HG02763 (cell line): ENCODE data around the gene ACTR1B.
A peak's percentile ranks its signal among the peaks of the same experiment; 100 is the strongest.
"Not testable (repeated sequence)": the region's sequence is repeated elsewhere in the genome, so short reads cannot be mapped to it uniquely, and the experiment has no call there.

Experiments
- ATAC-seq: cut with Tn5 transposase; IDR thresholded peaks from one replicate; pipeline ENCODE4 v1.9.1; 2021; ENCODE audit warnings: mild to moderate bottlenecking, moderate library complexity; ENCODE audit not compliant: unreplicated experiment

ACTR1B gene

DNA sequence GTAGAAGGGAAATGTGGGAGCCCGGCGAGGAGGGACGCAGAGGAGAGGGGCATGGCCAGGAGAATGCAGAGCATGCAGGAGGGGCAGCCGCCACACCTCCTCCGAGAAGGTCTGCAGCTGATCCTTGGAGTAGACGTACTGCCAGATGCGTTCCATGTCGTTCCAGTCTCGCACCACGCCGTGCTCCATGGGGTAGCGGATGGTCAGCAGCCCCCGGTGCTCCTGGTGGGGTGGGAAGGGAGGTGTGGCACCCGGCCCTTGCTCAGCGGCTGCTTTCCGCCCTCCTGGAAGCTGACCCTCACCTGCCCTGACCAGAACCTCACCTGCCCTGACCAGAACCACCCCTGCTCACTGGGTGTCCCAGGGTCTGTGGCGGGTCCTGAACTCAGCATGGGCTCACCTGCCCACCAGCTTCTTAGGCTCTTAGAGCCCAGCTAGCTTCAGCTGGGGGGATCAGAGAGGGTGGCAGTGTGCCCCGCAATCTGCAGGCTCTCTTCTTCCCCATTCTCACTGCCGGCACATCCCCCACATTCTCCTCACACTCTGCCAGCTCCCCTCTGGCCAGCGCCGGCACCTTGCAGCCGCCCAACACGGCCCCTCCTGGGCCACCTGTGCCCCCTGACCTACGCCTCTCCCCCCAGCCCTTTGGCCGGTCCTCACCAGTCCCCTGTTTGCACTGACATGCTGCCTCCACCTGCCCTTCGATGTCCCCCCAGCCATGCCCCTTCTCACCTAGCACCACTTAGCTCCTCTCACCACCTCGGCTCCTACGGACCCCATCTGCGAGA lies 4.4 kb downstream of the ACTR1B start:
- ATAC-seq: no peak

DNA sequence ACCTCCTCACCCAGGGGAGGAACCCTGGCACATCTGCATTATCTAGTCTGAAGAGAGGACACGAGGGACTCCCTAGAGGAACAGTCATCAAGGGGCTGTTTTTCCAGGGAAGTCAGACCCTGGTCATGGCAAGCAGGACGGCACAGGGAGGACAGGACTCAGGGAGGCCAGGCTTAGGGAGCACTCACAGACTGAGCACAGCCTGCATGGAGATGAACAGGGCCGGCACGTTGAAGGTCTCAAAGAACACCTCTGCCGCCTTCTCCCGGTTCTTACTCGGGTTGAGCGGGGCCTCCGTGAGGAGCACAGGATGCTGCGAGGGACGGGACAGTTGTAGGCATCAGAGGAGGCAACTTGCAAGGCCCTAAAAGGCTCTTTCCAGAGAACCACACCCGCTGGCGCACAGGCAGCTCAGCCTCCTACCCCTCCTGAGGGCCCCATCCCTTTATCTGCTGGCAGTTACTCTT lies 5.1 kb downstream of the ACTR1B start:
- no peak for ATAC-seq

DNA sequence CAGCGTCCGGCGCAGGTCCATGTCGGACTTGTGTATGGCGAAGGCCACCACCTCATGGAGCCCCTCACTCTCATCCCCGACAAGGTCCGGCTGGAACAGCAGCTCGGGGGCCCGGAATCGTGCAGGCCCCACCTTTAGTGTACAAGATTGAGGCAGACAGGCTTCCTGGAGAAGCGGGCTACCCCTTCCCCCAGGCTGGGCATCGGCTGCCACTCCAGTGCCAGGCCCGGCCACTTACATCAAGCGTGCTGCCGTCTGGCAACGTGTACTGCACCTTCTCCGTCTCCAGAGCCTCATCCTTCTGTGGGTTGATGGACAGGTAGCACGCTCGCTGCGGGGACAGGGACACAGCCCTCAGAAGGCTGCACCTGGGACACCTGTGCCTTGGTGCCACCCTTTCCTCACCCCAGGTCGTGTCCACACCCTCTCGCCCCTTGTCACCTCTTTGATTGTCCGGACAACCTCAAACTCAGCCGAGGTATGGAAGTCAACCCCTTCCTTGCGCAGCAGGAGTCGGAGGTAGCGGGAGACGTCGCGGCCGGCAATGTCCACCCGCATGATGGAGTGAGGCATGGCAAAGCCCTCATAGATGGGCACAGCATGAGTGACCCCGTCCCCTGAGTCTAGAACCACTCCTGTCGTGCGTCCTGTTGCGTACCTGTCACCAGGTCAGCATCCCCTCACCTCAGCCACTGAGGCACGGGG lies 5.7 kb downstream of the ACTR1B start:
- ATAC-seq: no peak

DNA sequence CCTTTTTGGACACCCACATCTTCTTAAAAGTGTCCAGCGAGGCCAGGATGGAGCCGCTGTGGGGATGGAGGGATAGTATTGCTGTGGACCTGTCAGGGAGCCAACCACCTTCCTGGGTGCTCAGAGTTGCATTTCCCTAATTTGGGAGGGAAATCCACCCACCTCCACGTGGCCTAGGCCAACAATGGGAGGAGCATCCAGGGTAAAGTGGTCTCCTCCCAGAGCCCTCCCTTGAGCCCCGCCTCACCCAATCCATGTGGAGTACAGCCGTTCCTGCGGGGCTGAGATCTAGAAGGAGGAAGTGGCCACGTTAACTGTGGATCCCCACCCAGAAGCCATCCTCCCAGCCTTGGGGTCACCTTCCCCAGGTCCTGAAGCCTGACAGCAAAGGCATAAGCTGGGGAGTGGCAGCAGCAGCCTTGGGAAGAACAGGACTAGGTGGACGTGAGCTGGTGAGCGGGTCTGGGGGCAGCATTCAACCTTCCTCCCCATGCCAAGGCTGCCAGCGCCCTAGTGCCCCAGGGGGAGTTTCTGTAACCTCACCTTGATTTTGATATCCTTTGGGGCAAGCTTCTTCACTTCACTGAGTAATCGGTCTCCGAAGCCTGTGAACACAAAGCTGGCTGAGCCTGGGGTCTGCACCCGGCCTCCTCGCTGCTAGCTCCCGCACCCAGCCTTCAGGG lies 6.8 kb downstream of the ACTR1B start:
- ATAC-seq: no peak

DNA sequence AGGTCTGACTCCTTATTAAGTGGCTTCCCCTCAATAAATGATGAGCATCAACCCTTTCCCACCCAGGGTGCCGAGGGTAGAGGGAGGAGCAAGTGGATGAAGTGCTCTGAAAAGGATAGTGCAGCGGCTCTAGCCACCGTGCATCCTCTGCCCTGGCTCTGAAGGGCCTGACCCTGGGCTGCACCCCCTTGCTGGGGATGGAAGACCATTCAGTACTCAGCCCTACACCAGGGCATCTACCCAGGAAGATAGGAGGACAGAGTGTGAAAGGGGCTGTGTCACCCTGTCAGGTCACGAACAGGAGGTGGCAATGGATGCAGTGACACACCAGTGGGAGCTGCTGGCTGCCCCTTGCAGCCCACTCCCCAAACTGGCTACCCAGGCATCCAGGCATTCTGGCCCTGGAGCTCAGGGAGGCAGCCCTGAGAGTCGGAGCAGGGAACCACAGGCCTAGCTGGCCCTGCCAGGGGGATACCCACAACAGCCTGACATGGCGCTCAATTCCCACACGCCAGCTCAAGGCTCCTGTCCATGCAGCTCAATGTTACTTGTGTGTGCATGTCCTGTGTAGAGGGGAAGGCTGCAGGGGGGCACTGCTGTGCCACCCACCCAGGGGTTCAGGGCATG lies 7.6 kb downstream of the ACTR1B start:
- ATAC-seq: no peak

DNA sequence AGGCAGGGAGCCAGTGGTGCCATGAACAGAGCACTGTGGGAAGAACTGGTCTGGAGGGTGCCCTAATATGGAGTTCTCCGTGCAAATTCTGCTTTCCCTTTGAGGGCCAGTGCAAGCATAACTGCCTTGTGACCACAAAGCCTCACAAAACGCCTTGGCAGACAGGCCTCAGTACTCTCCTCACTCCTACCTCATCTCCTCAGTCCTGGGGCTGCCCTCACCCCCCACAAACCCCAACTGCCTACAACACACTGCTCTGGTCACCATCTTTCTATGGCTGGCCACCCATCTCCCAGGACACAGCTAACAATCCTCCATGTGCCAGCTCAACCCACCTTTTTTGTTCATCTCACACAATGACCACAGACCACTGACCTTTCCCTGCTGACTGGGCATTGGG lies 9.1 kb downstream of the ACTR1B start:
- ATAC-seq: no peak

DNA sequence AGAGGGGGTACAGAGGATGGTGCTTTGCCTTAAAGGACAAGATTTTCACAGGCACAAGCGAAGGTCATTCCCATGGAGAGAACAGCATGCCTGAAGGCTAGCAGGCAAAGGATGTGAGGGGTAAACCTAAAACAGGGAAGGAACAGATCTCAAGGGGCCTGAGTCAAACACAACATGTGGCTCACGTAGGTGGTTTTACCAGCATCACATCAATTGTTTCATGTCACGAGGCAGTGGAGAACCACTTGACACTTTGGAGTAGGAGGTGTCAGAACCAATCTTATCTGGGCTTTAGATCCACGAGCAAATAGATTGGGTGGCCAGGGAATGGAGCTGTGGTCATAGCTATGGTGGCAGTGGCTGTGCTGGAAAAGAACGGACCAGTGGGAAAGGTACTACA lies 9.5 kb downstream of the ACTR1B start:
- no peak for ATAC-seq

DNA sequence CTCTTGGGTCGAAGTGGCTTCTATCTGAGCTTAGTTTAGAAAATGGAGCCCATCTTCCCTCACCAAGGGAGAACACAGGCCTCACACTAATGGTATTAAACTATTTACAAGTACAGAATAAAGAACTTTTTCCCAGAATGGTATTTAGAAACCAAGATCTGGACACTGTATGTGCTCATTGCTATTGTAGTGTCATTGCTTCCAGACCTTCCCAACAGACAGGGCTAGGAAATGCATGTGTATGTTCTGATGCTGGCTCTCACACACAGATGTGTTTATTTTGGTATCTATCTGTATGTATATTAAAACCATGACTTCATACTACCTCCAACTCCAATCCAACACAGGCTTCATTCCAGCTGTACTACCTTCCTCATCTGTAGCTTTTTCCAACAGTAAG lies 10.0 kb downstream of the ACTR1B start:
- no peak for ATAC-seq

DNA sequence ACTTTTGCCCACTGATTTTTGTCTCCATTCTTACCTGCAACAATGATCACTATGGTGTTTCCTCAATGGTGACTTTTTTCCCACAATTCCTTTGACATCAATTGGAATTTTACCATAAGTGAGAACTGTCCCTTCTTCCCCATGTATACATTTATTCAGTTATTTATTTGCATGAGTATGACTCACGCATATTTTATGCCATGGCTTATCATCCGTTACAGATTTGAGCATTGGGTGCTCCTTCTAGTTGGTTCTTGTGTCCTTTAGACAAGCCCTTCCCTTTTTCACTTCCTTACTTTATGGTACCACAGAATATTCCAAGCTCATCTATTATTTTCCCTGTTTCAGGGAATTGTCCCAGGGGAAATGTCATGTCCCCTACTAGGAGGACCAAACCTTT lies 10.4 kb downstream of the ACTR1B start:
- ATAC-seq: no peak

DNA sequence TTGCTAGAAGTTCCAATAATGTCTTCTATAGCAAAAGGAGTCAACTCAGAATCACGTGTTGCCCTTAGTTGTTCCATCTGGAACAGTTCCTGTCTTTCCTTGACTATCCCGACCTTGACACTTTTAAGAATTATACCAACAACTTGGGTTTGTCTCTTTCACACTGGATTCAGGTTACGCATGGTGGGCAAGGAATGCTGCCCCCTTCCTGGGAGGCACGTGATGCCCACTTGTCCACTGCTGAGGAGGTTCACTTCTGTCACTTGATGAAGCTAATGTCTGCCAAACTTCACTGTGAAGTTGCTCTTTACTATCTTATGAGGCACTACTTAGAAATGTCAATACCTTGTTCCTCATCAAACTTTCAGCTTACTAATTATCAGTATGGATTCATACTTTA lies 12.7 kb downstream of the ACTR1B start:
- no peak for ATAC-seq

DNA sequence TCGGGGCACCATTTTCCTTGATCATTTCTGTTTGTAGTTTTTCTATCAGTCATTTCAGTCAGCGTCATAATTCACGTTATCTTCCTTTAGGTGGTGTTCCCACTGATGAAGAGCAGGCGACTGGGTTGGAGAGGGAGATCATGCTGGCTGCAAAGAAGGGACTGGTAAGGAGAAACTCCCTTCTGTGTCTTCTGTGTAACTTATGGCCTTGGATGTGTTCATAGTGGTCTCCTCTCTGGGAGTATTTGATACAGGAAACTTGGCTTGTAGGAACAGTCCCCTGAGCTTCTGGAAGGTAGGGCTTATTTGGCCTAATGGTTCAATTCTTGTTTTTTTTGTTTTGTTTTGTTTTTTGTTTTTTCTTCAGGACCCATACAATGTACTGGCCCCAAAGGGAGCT lies 16.9 kb downstream of the ACTR1B start:
- ATAC-seq: no peak

DNA sequence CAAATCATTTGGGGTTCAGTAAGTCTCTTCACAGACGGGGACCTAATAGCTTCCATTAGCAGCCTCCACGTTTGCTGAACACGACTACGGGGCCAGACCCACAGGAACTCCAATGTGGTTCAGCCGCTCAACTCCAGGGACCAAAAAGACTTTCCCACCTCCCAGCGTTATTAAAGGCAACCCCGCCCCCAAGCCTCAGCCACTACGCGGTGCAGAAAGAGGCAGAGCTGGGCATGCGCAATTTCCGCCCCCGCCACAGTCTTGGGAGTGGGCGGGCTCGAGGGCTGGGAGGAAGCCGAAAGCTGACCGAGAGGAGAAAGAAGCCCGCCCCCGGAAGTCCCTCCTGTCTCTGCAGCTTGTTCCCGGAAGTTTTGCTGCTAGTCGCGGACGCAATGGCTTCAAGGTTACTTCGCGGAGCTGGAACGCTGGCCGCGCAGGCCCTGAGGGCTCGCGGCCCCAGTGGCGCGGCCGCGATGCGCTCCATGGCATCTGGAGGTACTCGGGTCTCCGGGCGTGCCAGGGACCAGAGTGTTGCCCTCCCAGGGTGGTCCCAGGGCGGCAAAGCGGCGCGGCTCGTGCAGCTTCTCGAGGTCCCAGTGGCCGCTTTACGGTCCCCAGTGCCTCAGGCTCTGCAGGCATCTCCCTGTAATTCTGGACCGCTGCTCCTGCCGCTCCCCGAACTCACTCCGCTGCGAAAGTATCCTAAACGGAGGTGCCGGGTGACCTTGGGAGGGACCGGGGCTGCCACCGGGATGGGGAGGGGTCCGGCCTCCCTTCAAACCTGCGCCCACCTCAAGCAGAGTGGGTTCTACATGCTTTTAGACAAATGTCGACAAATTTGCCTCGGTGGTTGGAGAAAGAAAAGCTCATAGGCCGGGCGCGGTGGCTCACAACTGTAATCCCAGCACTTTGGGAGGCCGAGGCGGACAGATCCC lies 17.9 kb downstream of the ACTR1B start, which contains the start of gene COX5B:
TSS of gene COX5B (plus strand) at position 368 of the 935 bp plus-strand sequence. CDS start at position 393, 25 bp downstream.
- peak; percentile 96 for ATAC-seq

DNA sequence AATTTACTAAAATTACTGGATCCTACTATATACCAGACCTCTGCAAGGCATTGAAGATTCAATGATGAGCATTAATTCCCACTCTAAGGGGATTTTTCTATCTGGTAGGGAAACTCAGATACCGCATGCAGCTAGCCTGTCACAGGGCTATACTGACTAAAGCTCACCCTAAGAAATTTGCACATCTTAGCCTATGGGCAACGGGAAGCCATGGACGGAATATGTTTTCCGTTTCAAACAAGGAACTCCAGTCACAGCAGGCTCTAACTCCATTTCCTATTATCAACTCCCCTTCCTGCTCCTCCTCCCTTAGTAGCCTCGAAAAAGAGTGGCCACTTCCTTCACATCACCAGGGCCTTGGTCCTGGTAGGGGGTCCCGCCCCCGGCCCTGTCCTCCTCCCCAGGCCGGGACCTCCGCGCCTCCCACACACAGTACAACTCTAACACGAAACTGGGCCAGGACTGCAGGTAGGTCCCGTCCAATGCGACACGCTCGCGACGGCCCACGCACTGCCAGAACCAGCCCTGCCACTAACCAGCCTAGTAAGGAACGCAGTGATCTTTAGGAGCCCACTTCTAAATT lies 18.6 kb downstream of the ACTR1B start:
- ATAC-seq: peak; percentile 36

DNA sequence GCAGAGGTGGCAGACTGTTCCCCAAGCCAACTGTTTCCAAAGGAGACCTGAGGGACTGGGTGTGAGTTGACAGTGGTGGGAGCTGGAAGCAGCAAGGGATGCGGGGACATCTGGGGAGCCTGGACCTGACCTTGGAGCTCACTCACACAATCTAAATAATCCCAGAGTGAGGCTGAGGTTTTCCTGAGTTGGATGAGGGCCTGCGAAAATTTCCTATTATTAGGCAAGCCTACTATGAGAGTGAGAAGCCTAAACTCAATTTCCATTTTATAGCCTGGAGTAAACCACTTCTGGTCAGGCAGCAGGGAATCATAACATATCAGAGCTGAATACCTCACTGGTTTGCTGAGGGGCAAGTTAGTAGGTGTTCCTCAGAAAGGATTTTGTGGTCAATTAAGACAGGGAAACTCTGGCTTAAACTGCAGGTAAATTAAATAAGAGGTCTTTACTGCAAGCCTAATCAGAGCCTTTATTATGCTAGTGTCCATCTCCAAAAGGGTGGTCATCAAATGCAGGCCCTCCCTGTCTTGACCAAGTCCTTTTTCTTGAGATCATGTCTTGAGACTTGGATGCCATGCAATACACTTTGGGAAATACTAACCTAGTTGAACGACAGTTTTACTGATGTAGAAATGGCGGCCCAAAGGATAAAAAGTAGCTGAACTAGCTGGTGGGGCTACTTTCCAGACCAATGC lies 19.7 kb downstream of the ACTR1B start:
- ATAC-seq: no peak

DNA sequence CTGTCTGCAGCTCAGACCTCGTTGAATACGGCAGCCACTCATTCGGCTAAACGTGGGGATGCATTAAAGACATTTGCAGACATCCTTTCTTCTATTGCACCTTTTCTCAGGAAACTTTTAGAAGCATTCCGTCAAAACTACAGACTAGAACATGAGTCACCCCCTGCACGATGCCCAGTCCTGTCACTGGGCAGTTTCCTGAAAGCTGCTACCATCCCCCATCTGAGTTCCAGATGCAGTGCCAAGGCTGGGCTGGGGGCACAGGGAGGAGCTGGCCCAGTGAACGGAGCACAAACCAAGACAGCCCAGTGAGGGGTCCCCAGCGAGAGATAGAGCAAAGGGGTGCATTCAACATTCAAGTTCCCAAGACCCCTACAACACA lies 37.8 kb downstream of the ACTR1B start:
- ATAC-seq: not testable (repeated sequence)

DNA sequence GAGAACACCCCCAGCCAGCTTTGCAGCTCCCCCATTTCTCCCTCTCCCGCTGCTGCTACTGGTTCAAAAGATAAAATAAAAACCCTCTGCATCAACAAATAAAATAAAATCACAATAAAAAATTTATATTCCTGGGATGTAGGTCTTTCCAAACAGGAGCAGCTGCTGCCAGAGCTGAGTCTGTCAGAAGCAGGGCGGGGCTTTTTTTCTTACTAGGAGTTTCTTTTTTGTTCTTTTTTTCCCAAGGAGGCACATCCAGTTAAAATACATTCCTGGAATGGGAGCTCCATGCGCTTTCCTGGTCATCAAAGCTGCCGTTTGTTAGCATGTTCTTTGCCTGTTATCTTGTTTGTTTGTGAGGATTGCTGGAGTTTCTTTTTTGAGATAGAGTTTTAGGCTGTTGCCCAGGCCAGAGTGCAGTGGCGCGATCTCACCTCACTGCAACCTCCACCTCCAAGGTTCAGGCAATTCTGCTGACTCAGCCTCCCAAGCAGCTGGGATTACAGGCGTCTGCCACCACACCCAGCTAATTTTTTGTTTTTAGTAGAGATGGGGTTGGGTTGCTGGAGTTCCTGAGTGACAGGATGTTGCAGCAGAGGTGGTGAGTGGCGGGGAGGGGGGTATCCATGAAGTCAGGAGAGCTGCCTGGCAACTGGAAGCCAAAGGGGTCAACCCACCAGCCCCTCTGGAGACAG lies 38.3 kb downstream of the ACTR1B start:
- not testable (repeated sequence) for ATAC-seq

DNA sequence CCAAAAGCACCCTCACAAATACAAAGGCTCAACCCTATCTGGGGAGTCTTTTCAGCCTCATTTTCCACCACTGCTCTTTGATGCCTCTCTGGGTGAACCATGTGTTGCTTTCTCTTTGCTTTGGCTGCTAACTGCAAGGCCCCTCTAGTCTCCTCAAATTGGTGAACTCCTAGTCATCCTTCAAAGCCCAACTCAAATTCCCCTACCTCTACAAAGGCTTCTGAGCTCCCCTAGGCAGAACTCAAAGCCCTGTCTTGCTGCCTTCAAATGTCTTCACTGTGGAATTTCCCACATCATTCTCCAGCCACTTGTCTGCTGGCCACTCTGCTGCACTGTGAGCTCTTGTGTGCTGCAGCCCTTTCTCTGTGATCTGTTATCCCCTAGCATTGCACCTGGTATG lies 40.9 kb downstream of the ACTR1B start:
- not testable (repeated sequence) for ATAC-seq

DNA sequence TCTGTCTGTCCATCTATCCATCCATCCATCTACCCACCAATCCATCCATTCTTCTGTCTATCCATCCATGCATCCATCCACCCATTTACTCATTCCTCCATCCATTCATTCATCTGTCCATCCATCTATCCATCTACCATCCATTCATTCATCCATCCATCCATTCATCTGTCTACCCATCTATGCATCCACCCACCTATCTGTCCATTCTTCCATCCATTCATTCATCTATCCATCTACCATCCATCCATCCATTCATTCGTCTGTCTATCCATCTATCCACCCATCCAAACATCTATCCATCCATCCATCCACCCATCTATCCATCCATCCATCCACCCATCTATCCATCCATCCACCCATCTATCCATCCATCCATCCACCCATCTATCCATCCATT lies 43.4 kb downstream of the ACTR1B start:
- ATAC-seq: not testable (repeated sequence)
